MM.1S (cell line): Measurements from ENCODE around the gene ADAMTSL3.

Experiments
- DNase-seq: peaks from one replicate; pipeline ENCODE4 v3.0.0-alpha.2; 2015
- H2AFZ ChIP-seq: fragments of 300-600 bp; sonication (generic); 2 replicates; pipeline ENCODE4 v1.6.0; 2016; ENCODE audit warnings: antibody characterized with exemption, low read length
- H3F3A ChIP-seq: fragments of 300-600 bp; sonication (generic); 2 replicates; pipeline ENCODE4 v1.6.1; 2016; ENCODE audit warnings: mild to moderate bottlenecking, antibody characterized with exemption, low read length, moderate library complexity, mixed read lengths; ENCODE audit not compliant: insufficient read depth
- H3K27ac ChIP-seq: fragments of 300-600 bp; sonication (generic); 2 replicates; pipeline ENCODE4 v1.5.1; 2016; ENCODE audit warnings: mild to moderate bottlenecking, low read length
- H3K27me3 ChIP-seq: fragments of 300-600 bp; sonication (generic); replicated peaks from 2 replicates; pipeline ENCODE4 v1.6.0; 2016; ENCODE audit warnings: low read length; ENCODE audit not compliant: insufficient read depth
- H3K36me3 ChIP-seq: fragments of 300-600 bp; sonication (generic); replicated peaks from 2 replicates; pipeline ENCODE4 v1.6.1; 2016; ENCODE audit warnings: mild to moderate bottlenecking, low read length, mixed read lengths; ENCODE audit not compliant: insufficient read depth
- H3K4me1 ChIP-seq: fragments of 300-600 bp; sonication (generic); 2 replicates; pipeline ENCODE4 v1.6.1; 2016; ENCODE audit warnings: low read length, mixed read lengths
- H3K4me2 ChIP-seq: fragments of 300-600 bp; sonication (generic); 2 replicates; pipeline ENCODE4 v1.6.0; 2016; ENCODE audit warnings: low read depth, low read length
- H3K4me3 ChIP-seq: fragments of 300-600 bp; sonication (generic); 2 replicates; pipeline ENCODE4 v1.5.1; 2016; ENCODE audit warnings: low read length, mixed read lengths
- H3K79me2 ChIP-seq: fragments of 300-600 bp; sonication (generic); 2 replicates; pipeline ENCODE4 v1.6.1; 2016; ENCODE audit warnings: mixed run types, low read length, mixed read lengths
- H3K9ac ChIP-seq: fragments of 300-600 bp; sonication (generic); 2 replicates; pipeline ENCODE4 v1.6.1; 2016; ENCODE audit warnings: low read length, mixed read lengths
- H3K9me2 ChIP-seq: fragments of 300-600 bp; sonication (generic); replicated peaks from 2 replicates; pipeline ENCODE4 v1.6.1; 2016; ENCODE audit warnings: mild to moderate bottlenecking, low read length, mixed read lengths; ENCODE audit not compliant: insufficient read depth
- H3K9me3 ChIP-seq: fragments of 300-600 bp; sonication (generic); replicated peaks from 2 replicates; pipeline ENCODE4 v1.6.1; 2016; ENCODE audit warnings: mild to moderate bottlenecking, low read length, mixed read lengths; ENCODE audit not compliant: insufficient read depth
- H4K20me1 ChIP-seq: fragments of 300-600 bp; sonication (generic); 2 replicates; pipeline ENCODE4 v1.6.1; 2016; ENCODE audit warnings: mild to moderate bottlenecking, low read length, moderate library complexity, mixed read lengths; ENCODE audit not compliant: insufficient read depth
- CTCF ChIP-seq: fragments of 300-600 bp; sonication (generic); IDR thresholded peaks from 2 replicates; pipeline ENCODE4 v1.5.1; 2016; ENCODE audit warnings: antibody characterized with exemption, low read length, mixed read lengths
- EZH2 ChIP-seq: fragments of 300-600 bp; sonication (generic); optimal IDR thresholded peaks from 2 replicates; pipeline ENCODE3; 2017; ENCODE audit warnings: low read depth, mild to moderate bottlenecking, antibody characterized with exemption, low read length, mixed read lengths
- EZH2phosphoT487 ChIP-seq: fragments of 300-600 bp; sonication (generic); IDR thresholded peaks from 2 replicates; pipeline ENCODE4 v1.6.1; 2018; ENCODE audit warnings: antibody characterized with exemption, low read length

The ADAMTSL3 gene

GRCh38 chr15:83893308-83893707, 239.4 kb downstream of the ADAMTSL3 start:
- Histone ChIP-seq H3K79me2 (no peaks in the 10 kb centered on the region), H3K4me1 (no peaks in the 10 kb centered on the region), H3K27me3 (no peaks in the 10 kb centered on the region), H3F3A (no peaks in the 10 kb centered on the region), H3K4me3 (no peak overlapping the region), H3K36me3 (no peaks in the 10 kb centered on the region), H4K20me1 (no peaks in the 10 kb centered on the region), H3K4me2 (no peak overlapping the region), H3K9ac (no peak overlapping the region), H3K9me3 (no peaks in the 10 kb centered on the region), H3K9me2 (no peaks in the 10 kb centered on the region), H3K27ac (no peak overlapping the region), H2AFZ (no peak overlapping the region)
- TF ChIP-seq CTCF (no peak), EZH2 (no peak), EZH2phosphoT487 (no peak)
- no peak for DNase-seq

- H3F3A ChIP-seq, result no peaks in the 10 kb centered on the region
- H2AFZ ChIP-seq, result no peak overlapping the region
- no peaks in the 10 kb centered on the region for H3K9me2 ChIP-seq
- H3K36me3 ChIP-seq, result no peaks in the 10 kb centered on the region
- H3K4me3 ChIP-seq, result no peak overlapping the region
- no peaks in the 10 kb centered on the region for H4K20me1 ChIP-seq
- no peaks in the 10 kb centered on the region for H3K79me2 ChIP-seq
- no peaks in the 10 kb centered on the region for H3K9me3 ChIP-seq
- no peaks in the 10 kb centered on the region for H3K27me3 ChIP-seq
- no peak for TF ChIP-seq EZH2
- H3K4me1 ChIP-seq, result no peaks in the 10 kb centered on the region
- H3K4me2 ChIP-seq, result no peak overlapping the region
- no peak overlapping the region for H3K27ac ChIP-seq
- no peak overlapping the region for H3K9ac ChIP-seq
- no peak for DNase-seq
These were observed 243.1 kb downstream of the ADAMTSL3 start for GRCh38 chr15:83897037-83897436.

GRCh38 chr15:83898361-83898760, 244.4 kb downstream of the ADAMTSL3 start:
- Histone ChIP-seq H3K4me2 (no peak overlapping the region), H3K27ac (no peak overlapping the region), H3K27me3 (no peaks in the 10 kb centered on the region), H3F3A (no peaks in the 10 kb centered on the region), H4K20me1 (no peaks in the 10 kb centered on the region), H3K9me3 (no peaks in the 10 kb centered on the region), H3K9ac (no peak overlapping the region), H3K36me3 (no peaks in the 10 kb centered on the region), H3K4me3 (no peak overlapping the region), H2AFZ (no peak overlapping the region), H3K9me2 (no peaks in the 10 kb centered on the region), H3K4me1 (no peaks in the 10 kb centered on the region), H3K79me2 (no peaks in the 10 kb centered on the region)
- TF ChIP-seq EZH2, result no peak
- no peak for TF ChIP-seq CTCF
- TF ChIP-seq EZH2phosphoT487, result no peak
- no peak for DNase-seq

GRCh38 chr15:83899670-83900069, 245.7 kb downstream of the ADAMTSL3 start:
- no peaks in the 10 kb centered on the region for H3K4me1 ChIP-seq
- H3K27ac ChIP-seq, result no peak overlapping the region
- H3F3A ChIP-seq, result no peaks in the 10 kb centered on the region
- no peaks in the 10 kb centered on the region for H3K9me2 ChIP-seq
- no peaks in the 10 kb centered on the region for H3K9me3 ChIP-seq
- TF ChIP-seq EZH2phosphoT487 (no peak), EZH2 (no peak), CTCF (no peak)
- no peak overlapping the region for H2AFZ ChIP-seq
- H3K9ac ChIP-seq, result no peak overlapping the region
- H3K79me2 ChIP-seq, result no peaks in the 10 kb centered on the region
- H4K20me1 ChIP-seq, result no peaks in the 10 kb centered on the region
- H3K36me3 ChIP-seq, result no peaks in the 10 kb centered on the region
- H3K27me3 ChIP-seq, result no peaks in the 10 kb centered on the region
- H3K4me2 ChIP-seq, result no peak overlapping the region
- no peak overlapping the region for H3K4me3 ChIP-seq
- no peak for DNase-seq
